ENCODE data around the gene C16orf78.

C16orf78 gene

GRCh38 chr16:49415083-49415482 is 41.5 kb downstream of the C16orf78 start:
- no peak overlapping the region for H3K4me3 ChIP-seq (ENCODE audit: low read depth, low read length)
- no peak for TF ChIP-seq CTCF (IDR thresholded peaks at IDR 0.05; ENCODE audit: borderline replicate concordance, insufficient read depth, low read depth, low read length)

- no peak for TF ChIP-seq CTCF (IDR thresholded peaks at IDR 0.05; ENCODE audit: borderline replicate concordance, insufficient read depth, low read depth, low read length)
- no peak overlapping the region for H3K4me3 ChIP-seq (ENCODE audit: low read depth, low read length)
These were observed 42.5 kb downstream of the C16orf78 start for GRCh38 chr16:49416001-49416675.

GRCh38 chr16:49417354-49417753 is 43.8 kb downstream of the C16orf78 start:
- no peak for TF ChIP-seq CTCF (IDR thresholded peaks at IDR 0.05; ENCODE audit: borderline replicate concordance, insufficient read depth, low read depth, low read length)
- no peak overlapping the region for H3K4me3 ChIP-seq (ENCODE audit: low read depth, low read length)

- no peak for TF ChIP-seq CTCF (IDR thresholded peaks at IDR 0.05; ENCODE audit: borderline replicate concordance, insufficient read depth, low read depth, low read length)
- H3K4me3 ChIP-seq (ENCODE audit: low read depth, low read length): no peak overlapping the region
These were observed 45.4 kb downstream of the C16orf78 start for GRCh38 chr16:49419006-49419405.

- H3K4me3 ChIP-seq (ENCODE audit: low read depth, low read length): no peak overlapping the region
- no peak for TF ChIP-seq CTCF (IDR thresholded peaks at IDR 0.05; ENCODE audit: borderline replicate concordance, insufficient read depth, low read depth, low read length)
These were observed 46.3 kb downstream of the C16orf78 start for GRCh38 chr16:49419862-49420261.

GRCh38 chr16:49422896-49423295 is 49.3 kb downstream of the C16orf78 start:
- H3K4me3 ChIP-seq (ENCODE audit: low read depth, low read length): no peak overlapping the region
- no peak for TF ChIP-seq CTCF (IDR thresholded peaks at IDR 0.05; ENCODE audit: borderline replicate concordance, insufficient read depth, low read depth, low read length)

- TF ChIP-seq CTCF (IDR thresholded peaks at IDR 0.05; ENCODE audit: borderline replicate concordance, insufficient read depth, low read depth, low read length): no peak
- no peak overlapping the region for H3K4me3 ChIP-seq (ENCODE audit: low read depth, low read length)
These were observed 51.4 kb downstream of the C16orf78 start for GRCh38 chr16:49424961-49425360.
